Measurements from ENCODE around the gene CACNA1B. TPM values are rescaled to one million over a fixed set of nuclear protein-coding genes. Genes with fewer than 3 reads are reported as not detected.

Gene CACNA1B
- total and polyA plus RNA-seq, 8 donors: 0.03 to 2.2 (median 0.51) TPM; not detected in 2

DNA sequence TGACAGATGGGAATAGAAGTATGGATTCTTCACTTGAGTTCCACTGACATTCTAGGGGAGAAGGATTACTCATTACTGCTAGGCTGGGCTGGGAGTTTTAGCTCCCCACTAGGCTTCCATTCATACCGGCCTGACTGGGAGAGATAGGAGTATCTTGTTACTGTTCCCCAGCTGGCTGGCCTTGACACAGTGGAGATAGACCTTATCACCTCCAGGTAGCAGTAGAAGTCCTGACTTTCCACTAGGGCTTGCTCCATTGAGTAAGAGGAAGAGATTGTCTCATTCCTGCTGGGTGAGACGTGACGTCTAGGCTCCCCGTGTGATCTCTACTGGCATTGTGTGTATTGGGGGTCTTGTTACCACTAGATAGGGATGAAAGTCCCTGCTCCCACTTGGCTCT is 156.4 kb downstream of the CACNA1B start:
- Histone ChIP-seq H3K4me1 (no peaks in the 10 kb centered on the region), H3K27me3 (peaks cover 0 to 25% (median 8%) of the 10 kb centered on the region in 3 donors), H3K4me3 (no peak overlapping the region), H3K27ac (no peak overlapping the region), H3K36me3 (no peaks in the 10 kb centered on the region), H3K9me3 (peaks cover 0 to 6% (median 0%) of the 10 kb centered on the region in 4 donors)
- WGBS, 5 donors: 51 to 76% (median 69%) methylated on average over 4 of the region's 4 CpGs
- TF ChIP-seq, protein P1, sequence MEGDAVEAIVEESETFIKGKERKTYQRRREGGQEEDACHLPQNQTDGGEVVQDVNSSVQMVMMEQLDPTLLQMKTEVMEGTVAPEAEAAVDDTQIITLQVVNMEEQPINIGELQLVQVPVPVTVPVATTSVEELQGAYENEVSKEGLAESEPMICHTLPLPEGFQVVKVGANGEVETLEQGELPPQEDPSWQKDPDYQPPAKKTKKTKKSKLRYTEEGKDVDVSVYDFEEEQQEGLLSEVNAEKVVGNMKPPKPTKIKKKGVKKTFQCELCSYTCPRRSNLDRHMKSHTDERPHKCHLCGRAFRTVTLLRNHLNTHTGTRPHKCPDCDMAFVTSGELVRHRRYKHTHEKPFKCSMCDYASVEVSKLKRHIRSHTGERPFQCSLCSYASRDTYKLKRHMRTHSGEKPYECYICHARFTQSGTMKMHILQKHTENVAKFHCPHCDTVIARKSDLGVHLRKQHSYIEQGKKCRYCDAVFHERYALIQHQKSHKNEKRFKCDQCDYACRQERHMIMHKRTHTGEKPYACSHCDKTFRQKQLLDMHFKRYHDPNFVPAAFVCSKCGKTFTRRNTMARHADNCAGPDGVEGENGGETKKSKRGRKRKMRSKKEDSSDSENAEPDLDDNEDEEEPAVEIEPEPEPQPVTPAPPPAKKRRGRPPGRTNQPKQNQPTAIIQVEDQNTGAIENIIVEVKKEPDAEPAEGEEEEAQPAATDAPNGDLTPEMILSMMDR (IDR thresholded peaks at IDR 0.05): no peak
- TF ChIP-seq EP300 (IDR thresholded peaks at IDR 0.05) (no peak), POLR2A (IDR thresholded peaks at IDR 0.05) (no peak)
- DNase-seq: no peak
- intact Hi-C loops (cut with DNase I; ENCODE audit: low total_unique reads): no loop called here

DNA sequence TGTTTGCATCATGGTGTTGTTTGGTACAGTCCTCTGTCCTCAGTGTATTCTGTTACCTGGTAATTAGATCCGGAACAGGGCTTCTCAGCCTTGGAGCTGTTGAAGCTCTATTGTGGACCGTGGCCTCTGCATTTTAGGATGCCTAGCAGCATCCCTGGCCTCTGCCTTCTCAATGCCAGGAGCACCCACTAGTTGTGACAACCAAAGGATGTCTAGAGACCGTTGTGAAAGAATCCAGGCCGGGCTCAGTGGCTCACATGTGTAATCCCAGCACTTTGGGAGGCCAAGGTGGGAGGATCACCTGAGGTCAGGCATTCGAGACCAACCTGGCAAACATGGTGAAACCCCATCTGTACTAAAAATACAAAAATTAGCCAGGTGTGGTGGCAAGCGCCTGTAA is 159.6 kb downstream of the CACNA1B start:
- no peak overlapping the region for H3K27ac ChIP-seq
- peaks cover 0 to 17% (median 12%) of the 10 kb centered on the region in 3 donors for H3K27me3 ChIP-seq
- no peak overlapping the region for H3K4me3 ChIP-seq
- H3K9me3 ChIP-seq: peaks cover 0 to 6% (median 0%) of the 10 kb centered on the region in 4 donors
- DNase-seq: peak; percentile 0 to 11
- intact Hi-C loops (cut with DNase I; ENCODE audit: low total_unique reads): no loop called here
- TF ChIP-seq EP300 (IDR thresholded peaks at IDR 0.05): no peak
- TF ChIP-seq, protein P1 (IDR thresholded peaks at IDR 0.05): no peak
- no peak for TF ChIP-seq POLR2AphosphoS5 (IDR thresholded peaks at IDR 0.05)
- no peak for TF ChIP-seq POLR2A (IDR thresholded peaks at IDR 0.05)
- no peaks in the 10 kb centered on the region for H3K4me1 ChIP-seq
- no peaks in the 10 kb centered on the region for H3K36me3 ChIP-seq
- WGBS, 5 donors: 69 to 90% (median 78%) methylated on average over 5 to 6 of the region's 6 CpGs

DNA sequence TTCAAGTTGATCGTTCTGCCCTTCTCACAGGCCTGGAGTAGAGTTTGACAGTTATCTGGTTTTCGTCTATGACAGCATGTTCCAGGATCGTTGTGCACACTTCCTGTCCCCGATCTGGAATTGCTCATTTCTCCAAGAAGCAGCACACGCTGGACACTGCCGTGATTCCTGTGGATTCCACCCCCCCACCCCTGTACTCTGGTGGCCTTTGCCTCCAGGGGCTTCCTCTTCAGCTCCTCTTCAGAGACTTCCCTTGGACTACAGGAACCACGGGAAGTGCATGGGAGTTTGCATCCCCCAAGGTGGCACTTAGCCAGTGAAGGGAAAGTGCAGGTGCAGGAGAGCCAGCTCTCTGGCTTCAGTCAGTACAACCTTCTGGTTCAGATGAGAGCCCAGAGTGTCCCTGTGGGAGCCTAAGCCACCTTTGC is 160.7 kb downstream of the CACNA1B start:
- Histone ChIP-seq H3K36me3 (no peaks in the 10 kb centered on the region), H3K27me3 (peaks cover 0 to 20% (median 12%) of the 10 kb centered on the region in 3 donors), H3K4me1 (no peaks in the 10 kb centered on the region), H3K9me3 (no peaks in the 10 kb centered on the region), H3K4me3 (no peak overlapping the region), H3K27ac (no peak overlapping the region)
- 46 to 57% (median 55%) methylated on average over 7 of the region's 7 CpGs for WGBS, 5 donors
- intact Hi-C loops (cut with DNase I; ENCODE audit: low total_unique reads): no loop called here
- DNase-seq: peak; percentile 13 to 31
- no peak for TF ChIP-seq EP300 (IDR thresholded peaks at IDR 0.05)
- TF ChIP-seq, protein P1 (IDR thresholded peaks at IDR 0.05): no peak
- TF ChIP-seq POLR2A (IDR thresholded peaks at IDR 0.05): no peak
- TF ChIP-seq POLR2AphosphoS5 (IDR thresholded peaks at IDR 0.05): no peak

GRCh38 chr9:138040446-138041430 is 163.2 kb downstream of the CACNA1B start:
- TF ChIP-seq EP300 (IDR thresholded peaks at IDR 0.05): no peak
- no peak for TF ChIP-seq POLR2AphosphoS5 (IDR thresholded peaks at IDR 0.05)
- TF ChIP-seq POLR2A (IDR thresholded peaks at IDR 0.05): no peak
- TF ChIP-seq, protein P1 (IDR thresholded peaks at IDR 0.05): no peak
- H3K36me3 ChIP-seq: no peaks in the 10 kb centered on the region
- intact Hi-C loops (cut with DNase I; ENCODE audit: low total_unique reads): no loop called here
- no peak overlapping the region for H3K4me3 ChIP-seq
- no peak overlapping the region for H3K27ac ChIP-seq
- DNase-seq: peak in 1 of 2 donors; percentile 9
- 80 to 88% (median 84%) methylated on average over 16 to 17 of the region's 17 CpGs for WGBS, 5 donors
- H3K27me3 ChIP-seq: peaks cover 0 to 16% (median 4%) of the 10 kb centered on the region in 3 donors
- H3K9me3 ChIP-seq: no peaks in the 10 kb centered on the region
- no peaks in the 10 kb centered on the region for H3K4me1 ChIP-seq
